H1 (cell line): ENCODE results near the gene FGF1. TPM values are rescaled to one million over a fixed set of nuclear protein-coding genes. Genes with fewer than 3 reads are reported as not detected.

Source experiments
- CTCF ChIA-PET: fragments of 300-600 bp; sonication (Branson Sonifier 250); formaldehyde crosslinking; loops from one replicate; lab custom pipeline; 2021; ENCODE audit not compliant: partially characterized antibody; lab: Charles Lee
- POLR2A ChIA-PET: fragments of 300-600 bp; sonication (Branson Sonifier 250); formaldehyde crosslinking; loops from one replicate; lab custom pipeline; 2021; ENCODE audit warnings: inconsistent platforms; ENCODE audit not compliant: partially characterized antibody; lab: Charles Lee
- DNase-seq, 2 experiments: peaks; one replicate each; pipeline versions ENCODE4 v3.0.0 to v3.0.0-alpha.2; 2010 to 2022; ENCODE audit warnings: low spot score in 2 of 2, low read depth in 1 of 2, mixed read lengths in 1 of 2
- FAIRE-seq: peaks from 2 replicates; lab custom pipeline; 2011; peaks lifted over from hg19 to GRCh38; lab: Jason Lieb, UNC
- H2AFZ ChIP-seq: 2 replicates; pipeline ENCODE4 v1.8.1; 2012; ENCODE audit warnings: low read length, inconsistent platforms
- H2AK5ac ChIP-seq: 2 replicates; pipeline ENCODE4 v1.6.1; 2013; ENCODE audit warnings: low read depth, low read length
- H2BK120ac ChIP-seq: replicated peaks from 2 replicates; pipeline ENCODE3; 2013; ENCODE audit warnings: low read depth, low read length, inconsistent platforms
- H2BK12ac ChIP-seq: 2 replicates; pipeline ENCODE4 v1.6.1; 2013; ENCODE audit warnings: low read depth, low read length
- H2BK15ac ChIP-seq: 2 replicates; pipeline ENCODE4 v1.6.1; 2013; ENCODE audit warnings: low read length
- H2BK20ac ChIP-seq: 2 replicates; pipeline ENCODE4 v1.6.1; 2013; ENCODE audit warnings: low read length
- H2BK5ac ChIP-seq: 2 replicates; pipeline ENCODE4 v1.6.1; 2013; ENCODE audit warnings: low read depth, low read length
- H3K14ac ChIP-seq: 2 replicates; pipeline ENCODE4 v1.6.1; 2013; ENCODE audit warnings: inconsistent platforms; ENCODE audit not compliant: insufficient read length
- H3K18ac ChIP-seq: 2 replicates; pipeline ENCODE4 v1.6.1; 2013; ENCODE audit warnings: low read length; ENCODE audit errors: extremely low read depth
- H3K23ac ChIP-seq: 2 replicates; pipeline ENCODE4 v1.6.1; 2013; ENCODE audit warnings: inconsistent platforms; ENCODE audit not compliant: insufficient read length
- H3K23me2 ChIP-seq: 2 replicates; pipeline ENCODE4 v1.6.1; 2013; ENCODE audit warnings: low read depth, low read length
- H3K27ac ChIP-seq: 2 replicates; pipeline ENCODE4 v1.6.1; 2011; ENCODE audit warnings: low read depth, low read length, inconsistent platforms
- H3K27me3 ChIP-seq, 4 experiments: replicated peaks in 1 of 4; 1 replicate in 1 of 4; 2 replicates in 3 of 4; pipeline versions ENCODE4 v1.6.1 to v1.8.1; 2011 to 2013; ENCODE audit warnings: low read length in 3 of 4, mild to moderate bottlenecking in 3 of 4, inconsistent platforms in 2 of 4, mixed read lengths in 2 of 4, moderate library complexity in 1 of 4; ENCODE audit not compliant: control insufficient read depth in 3 of 4, insufficient read depth in 3 of 4; ENCODE audit errors: extremely low read depth in 1 of 4
- H3K36me3 ChIP-seq, 4 experiments: 2 replicates each; pipeline versions ENCODE4 v1.6.1 to v1.8.1; 2011 to 2013; ENCODE audit warnings: mild to moderate bottlenecking in 4 of 4, low read length in 3 of 4, moderate library complexity in 2 of 4, control low read depth in 1 of 4, inconsistent platforms in 1 of 4; ENCODE audit not compliant: insufficient read depth in 4 of 4, control insufficient read depth in 2 of 4
- H3K4ac ChIP-seq: replicated peaks from 2 replicates; pipeline ENCODE3; 2013; ENCODE audit warnings: low read length, low read depth, mixed read lengths, inconsistent platforms; ENCODE audit not compliant: insufficient read length
- H3K4me1 ChIP-seq, 4 experiments: replicated peaks in 1 of 4; 1 replicate in 1 of 4; 2 replicates in 3 of 4; pipeline versions ENCODE4 v1.6.1 to v1.8.1; 2011 to 2013; ENCODE audit warnings: low read length in 3 of 4, inconsistent platforms in 2 of 4, mixed read lengths in 1 of 4; ENCODE audit not compliant: insufficient read depth in 4 of 4, control insufficient read depth in 3 of 4
- H3K4me2 ChIP-seq, 2 experiments: 2 replicates each; pipeline versions ENCODE4 v1.6.1 to v1.8.1; 2011 to 2013; ENCODE audit warnings: low read depth in 2 of 2, low read length in 2 of 2, control low read depth in 1 of 2, inconsistent platforms in 1 of 2, mild to moderate bottlenecking in 1 of 2; ENCODE audit not compliant: insufficient read depth in 1 of 2
- H3K4me3 ChIP-seq, 4 experiments: fragments of 200-600, 300-600 bp in 1 of 4; sonication (generic), shearing (Covaris generic), sonication (Bioruptor Twin) in 1 of 4; 2 replicates each; pipeline versions ENCODE4 v1.5.1 to v1.8.1; 2011 to 2016; ENCODE audit warnings: low read length in 4 of 4, low read depth in 3 of 4, control low read depth in 2 of 4, inconsistent platforms in 2 of 4, mild to moderate bottlenecking in 2 of 4, mixed read lengths in 1 of 4, moderate library complexity in 1 of 4; ENCODE audit not compliant: insufficient read depth in 2 of 4; ENCODE audit errors: extremely low read depth in 1 of 4
- H3K56ac ChIP-seq: replicated peaks from 2 replicates; pipeline ENCODE3; 2013; ENCODE audit warnings: low read depth, mild to moderate bottlenecking, mixed read lengths, low read length, inconsistent platforms; ENCODE audit not compliant: insufficient read length
- H3K79me1 ChIP-seq: 2 replicates; pipeline ENCODE4 v1.6.1; 2013; ENCODE audit warnings: low read depth, low read length, control low read depth
- H3K79me2 ChIP-seq, 2 experiments: 2 replicates each; pipeline versions ENCODE4 v1.6.1 to v1.8.1; 2012 to 2013; ENCODE audit warnings: low read length in 2 of 2, mild to moderate bottlenecking in 2 of 2, inconsistent platforms in 1 of 2; ENCODE audit not compliant: insufficient read depth in 2 of 2, control insufficient read depth in 1 of 2
- H3K9ac ChIP-seq, 4 experiments: replicated peaks in 1 of 4; 1 replicate in 1 of 4; 2 replicates in 3 of 4; pipeline versions ENCODE4 v1.6.1 to v1.8.1; 2011 to 2013; ENCODE audit warnings: low read depth in 3 of 4, low read length in 3 of 4, control low read depth in 2 of 4, mild to moderate bottlenecking in 2 of 4, moderate library complexity in 2 of 4, inconsistent platforms in 1 of 4; ENCODE audit errors: extremely low read depth in 1 of 4
- H3K9me3 ChIP-seq, 2 experiments: 2 replicates each; pipeline versions ENCODE4 v1.6.1 to v1.8.1; 2012 to 2013; ENCODE audit warnings: mild to moderate bottlenecking in 2 of 2, moderate library complexity in 2 of 2, control low read depth in 1 of 2, inconsistent platforms in 1 of 2, low read depth in 1 of 2, low read length in 1 of 2, mixed read lengths in 1 of 2; ENCODE audit not compliant: insufficient read depth in 2 of 2
- H4K20me1 ChIP-seq, 2 experiments: replicated peaks in 1 of 2; 2 replicates each; pipeline versions ENCODE3 to v1.8.1; 2011 to 2013; ENCODE audit warnings: inconsistent platforms in 2 of 2, low read length in 2 of 2, mild to moderate bottlenecking in 1 of 2; ENCODE audit not compliant: insufficient read depth in 2 of 2, control insufficient read depth in 1 of 2
- H4K5ac ChIP-seq: 2 replicates; pipeline ENCODE4 v1.6.1; 2013; ENCODE audit warnings: low read length, low read depth, mixed read lengths, inconsistent platforms; ENCODE audit not compliant: insufficient read length
- H4K8ac ChIP-seq: 2 replicates; pipeline ENCODE4 v1.8.0; 2013; ENCODE audit warnings: mild to moderate bottlenecking, moderate library complexity, low read length, inconsistent platforms; ENCODE audit not compliant: insufficient read depth; ENCODE audit errors: extremely low read depth
- H4K91ac ChIP-seq: replicated peaks from 2 replicates; pipeline ENCODE3; 2013; ENCODE audit warnings: low read length, mixed read lengths, inconsistent platforms; ENCODE audit not compliant: insufficient read length
- BACH1 ChIP-seq: IDR thresholded peaks from 2 replicates; pipeline ENCODE4 v1.6.1; 2012; ENCODE audit warnings: low read length, improper control_type of control experiment
- POLR2A ChIP-seq, 2 experiments: IDR thresholded peaks; 1 replicate in 1 of 2; 2 replicates in 1 of 2; pipeline ENCODE4 v1.6.1; 2011; ENCODE audit warnings: low read depth in 2 of 2, low read length in 2 of 2, mild to moderate bottlenecking in 2 of 2; ENCODE audit errors: control extremely low read depth in 1 of 2
- SP1 ChIP-seq: IDR thresholded peaks from 2 replicates; pipeline ENCODE4 v1.6.1; 2011; ENCODE audit warnings: low read depth, low read length
- TBP ChIP-seq: IDR thresholded peaks from 2 replicates; pipeline ENCODE4 v1.6.1; 2011; ENCODE audit warnings: low read depth, low read length, improper control_type of control experiment
- WGBS, 2 experiments: shearing (Covaris generic) in 1 of 2; methylation state at CpG; one replicate each; pipeline versions ENCODE4 v1.1.6 to v1.1.7; 2013 to 2015; ENCODE audit warnings: low lambda C conversion rate in 2 of 2, mixed read lengths in 2 of 2, inconsistent platforms in 1 of 2, low coverage in 1 of 2, missing lambda C conversion rate in 1 of 2; ENCODE audit not compliant: insufficient replicate concordance in 2 of 2, insufficient coverage in 1 of 2, insufficient read length in 1 of 2; ENCODE audit errors: extremely low coverage in 1 of 2, missing lambda C conversion rate in 1 of 2; 5-methylcytosine and 5-hydroxymethylcytosine counted together
- polyA plus RNA-seq, 7 experiments: library from polyadenylated mRNA; depleted of rRNA in 3 of 7; stranded (reverse) in 5 of 7; unstranded in 2 of 7; fragments of >200 nt in 5 of 7; fragments of 200-250 nt in 2 of 7; gene quantifications; 1 replicate in 5 of 7; 2 replicates in 1 of 7; 4 replicates in 1 of 7; pipeline versions ENCODE4 v1.2.1 to v1.2.3, GENCODE V29; 2011 to 2013; ENCODE audit warnings: missing spikeins in 2 of 7, mixed read lengths in 2 of 7
- total RNA-seq: library from RNA; stranded (reverse); fragmentation: NEBNext Ultra II Directional; extraction: Animal tissue kit (Norgen Biotek cat#: 25700); gene quantifications from 2 replicates; pipeline ENCODE4 v1.2.1, GENCODE V29; 2021
- TF ChIP-seq, protein P1 (sequence below): IDR thresholded peaks from 2 replicates; pipeline ENCODE4 v1.6.1; 2011; ENCODE audit warnings: low read length, improper control_type of control experiment

Gene FGF1
- total and polyA plus RNA-seq, 2 of the 8 experiments (the other 6 are each of a cell fraction or from before 2014, with no cell fraction given) = 0.30 to 0.50 TPM

GRCh38 chr5:142661143-142661542 is 24.7 kb downstream of the FGF1 start:
- Histone ChIP-seq H3K23me2 (no peaks in the 10 kb centered on the region; the same call in 1 of the 2 replicates), H3K23ac (no peak overlapping the region), H4K91ac (no peak overlapping the region), H3K14ac (no peak overlapping the region), H3K56ac (no peak overlapping the region), H3K18ac (no peak overlapping the region), H4K8ac (no peak overlapping the region), H3K36me3 (no peaks in the 10 kb centered on the region), H3K4me2 (no peak overlapping the region), H2BK120ac (no peak overlapping the region), H3K9me3 (no peaks in the 10 kb centered on the region), H3K79me2 (no peaks in the 10 kb centered on the region), H2BK12ac (no peak overlapping the region), H3K4me1 (peaks cover 0 to 5% (median 0%) of the 10 kb centered on the region in 4 experiments; a peak in 2 of 7 replicates)
- CTCF ChIA-PET = interaction anchor here (0.9 to 17.4 kb wide), 6 partner anchors 11 to 61 kb away, joined by 3 to 605 read pairs (median 6); partner anchors contain the start of gene FGF1
- TF ChIP-seq SP1 (no peak), POLR2A (IDR thresholded peaks at IDR 0.05; ENCODE audit: control extremely low read depth in 1 of 2, low read depth in 2 of 2, low read length in 2 of 2) (no peak), BACH1 (no peak), TBP (no peak)
- TF ChIP-seq, protein P1, sequence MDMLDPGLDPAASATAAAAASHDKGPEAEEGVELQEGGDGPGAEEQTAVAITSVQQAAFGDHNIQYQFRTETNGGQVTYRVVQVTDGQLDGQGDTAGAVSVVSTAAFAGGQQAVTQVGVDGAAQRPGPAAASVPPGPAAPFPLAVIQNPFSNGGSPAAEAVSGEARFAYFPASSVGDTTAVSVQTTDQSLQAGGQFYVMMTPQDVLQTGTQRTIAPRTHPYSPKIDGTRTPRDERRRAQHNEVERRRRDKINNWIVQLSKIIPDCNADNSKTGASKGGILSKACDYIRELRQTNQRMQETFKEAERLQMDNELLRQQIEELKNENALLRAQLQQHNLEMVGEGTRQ = no peak
- TF ChIP-seq, all 59 proteins: peak for 0
- H4K5ac ChIP-seq = no peak overlapping the region
- FAIRE-seq (no peak), DNase-seq (no peak)
- no peak overlapping the region for H3K4ac ChIP-seq
- 92% methylated on average over 2 of the region's 2 CpGs; no CpG with 5 or more reads in 1 of the 2 experiments for WGBS, 2 experiments
- H2BK15ac ChIP-seq = no peak overlapping the region
- H3K27ac ChIP-seq = no peak overlapping the region
- no peak overlapping the region for H2AFZ ChIP-seq
- POLR2A ChIA-PET = no interaction called here
- no peaks in the 10 kb centered on the region for H3K27me3 ChIP-seq
- no peaks in the 10 kb centered on the region for H3K79me1 ChIP-seq
- H2AK5ac ChIP-seq = no peak overlapping the region
- H3K4me3 ChIP-seq = no peak overlapping the region
- H4K20me1 ChIP-seq = no peaks in the 10 kb centered on the region
- H2BK5ac ChIP-seq = no peak overlapping the region
- H2BK20ac ChIP-seq = no peak overlapping the region; the same call in 1 of the 2 replicates
- no peak overlapping the region for H3K9ac ChIP-seq
